ENCODE data around the gene CD247.

DNA sequence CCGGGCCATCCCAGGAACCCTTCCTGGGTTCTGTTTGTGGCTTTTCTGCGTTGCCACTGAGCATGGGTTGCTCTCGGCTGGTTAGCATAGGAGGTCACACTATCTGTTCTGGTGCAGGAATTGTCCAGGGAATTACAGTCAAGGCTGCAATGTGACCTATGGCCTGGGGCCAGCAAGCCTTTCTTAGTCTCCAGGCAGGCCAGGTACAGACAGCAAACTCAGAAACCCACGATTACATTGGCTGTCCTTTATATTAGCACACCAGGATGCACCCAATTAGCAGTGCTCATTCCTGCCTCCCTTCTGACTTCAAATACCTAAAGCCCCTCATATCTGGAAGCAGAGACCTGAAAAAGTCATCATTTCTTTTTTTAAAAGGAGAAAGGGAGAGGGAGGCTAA is 55.2 kb downstream of the CD247 start:
- TF ChIP-seq RAD21 (conservative IDR thresholded peaks at IDR 0.05 in 1 of 2, IDR thresholded peaks at IDR 0.05 in 1 of 2) (no peak), MYC (IDR thresholded peaks at IDR 0.05; ENCODE audit: borderline replicate concordance, low read length) (no peak), KDM1A (IDR thresholded peaks at IDR 0.05; ENCODE audit: low read depth) (no peak), ZFP36 (IDR thresholded peaks at IDR 0.05; ENCODE audit: borderline replicate concordance, partially characterized antibody) (no peak), CEBPB (IDR thresholded peaks at IDR 0.05) (no peak), POLR2A (IDR thresholded peaks at IDR 0.05; ENCODE audit: low read length) (no peak), ZSCAN20 (CRISPR knock-in tag; IDR thresholded peaks at IDR 0.05) (no peak)
- TF ChIP-seq, protein P1, sequence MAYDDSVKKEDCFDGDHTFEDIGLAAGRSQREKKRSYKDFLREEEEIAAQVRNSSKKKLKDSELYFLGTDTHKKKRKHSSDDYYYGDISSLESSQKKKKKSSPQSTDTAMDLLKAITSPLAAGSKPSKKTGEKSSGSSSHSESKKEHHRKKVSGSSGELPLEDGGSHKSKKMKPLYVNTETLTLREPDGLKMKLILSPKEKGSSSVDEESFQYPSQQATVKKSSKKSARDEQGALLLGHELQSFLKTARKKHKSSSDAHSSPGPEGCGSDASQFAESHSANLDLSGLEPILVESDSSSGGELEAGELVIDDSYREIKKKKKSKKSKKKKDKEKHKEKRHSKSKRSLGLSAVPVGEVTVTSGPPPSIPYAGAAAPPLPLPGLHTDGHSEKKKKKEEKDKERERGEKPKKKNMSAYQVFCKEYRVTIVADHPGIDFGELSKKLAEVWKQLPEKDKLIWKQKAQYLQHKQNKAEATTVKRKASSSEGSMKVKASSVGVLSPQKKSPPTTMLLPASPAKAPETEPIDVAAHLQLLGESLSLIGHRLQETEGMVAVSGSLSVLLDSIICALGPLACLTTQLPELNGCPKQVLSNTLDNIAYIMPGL (CRISPR knock-in tag; IDR thresholded peaks at IDR 0.05; ENCODE audit: borderline replicate concordance), result no peak
- TF ChIP-seq, protein P2, sequence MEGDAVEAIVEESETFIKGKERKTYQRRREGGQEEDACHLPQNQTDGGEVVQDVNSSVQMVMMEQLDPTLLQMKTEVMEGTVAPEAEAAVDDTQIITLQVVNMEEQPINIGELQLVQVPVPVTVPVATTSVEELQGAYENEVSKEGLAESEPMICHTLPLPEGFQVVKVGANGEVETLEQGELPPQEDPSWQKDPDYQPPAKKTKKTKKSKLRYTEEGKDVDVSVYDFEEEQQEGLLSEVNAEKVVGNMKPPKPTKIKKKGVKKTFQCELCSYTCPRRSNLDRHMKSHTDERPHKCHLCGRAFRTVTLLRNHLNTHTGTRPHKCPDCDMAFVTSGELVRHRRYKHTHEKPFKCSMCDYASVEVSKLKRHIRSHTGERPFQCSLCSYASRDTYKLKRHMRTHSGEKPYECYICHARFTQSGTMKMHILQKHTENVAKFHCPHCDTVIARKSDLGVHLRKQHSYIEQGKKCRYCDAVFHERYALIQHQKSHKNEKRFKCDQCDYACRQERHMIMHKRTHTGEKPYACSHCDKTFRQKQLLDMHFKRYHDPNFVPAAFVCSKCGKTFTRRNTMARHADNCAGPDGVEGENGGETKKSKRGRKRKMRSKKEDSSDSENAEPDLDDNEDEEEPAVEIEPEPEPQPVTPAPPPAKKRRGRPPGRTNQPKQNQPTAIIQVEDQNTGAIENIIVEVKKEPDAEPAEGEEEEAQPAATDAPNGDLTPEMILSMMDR (IDR thresholded peaks at IDR 0.05), result no peak
- TF ChIP-seq, protein P3, sequence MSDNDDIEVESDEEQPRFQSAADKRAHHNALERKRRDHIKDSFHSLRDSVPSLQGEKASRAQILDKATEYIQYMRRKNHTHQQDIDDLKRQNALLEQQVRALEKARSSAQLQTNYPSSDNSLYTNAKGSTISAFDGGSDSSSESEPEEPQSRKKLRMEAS (IDR thresholded peaks at IDR 0.05), result no peak
- TF ChIP-seq, protein P4, sequence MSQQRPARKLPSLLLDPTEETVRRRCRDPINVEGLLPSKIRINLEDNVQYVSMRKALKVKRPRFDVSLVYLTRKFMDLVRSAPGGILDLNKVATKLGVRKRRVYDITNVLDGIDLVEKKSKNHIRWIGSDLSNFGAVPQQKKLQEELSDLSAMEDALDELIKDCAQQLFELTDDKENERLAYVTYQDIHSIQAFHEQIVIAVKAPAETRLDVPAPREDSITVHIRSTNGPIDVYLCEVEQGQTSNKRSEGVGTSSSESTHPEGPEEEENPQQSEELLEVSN (IDR thresholded peaks at IDR 0.05; ENCODE audit: borderline replicate concordance, low read depth), result no peak
